HG02571 (cell line): Measurements from ENCODE around the gene CCR3.

Experiments used
- ATAC-seq: cut with Tn5 transposase; IDR thresholded peaks from one replicate; pipeline ENCODE4 v1.9.1; 2021; ENCODE audit warnings: mild to moderate bottlenecking, moderate library complexity; ENCODE audit not compliant: unreplicated experiment

The CCR3 gene

GRCh38 chr3:46270474-46270873 lies 28.2 kb downstream of the CCR3 start:
- ATAC-seq = no peak

- ATAC-seq = no peak
These were observed 29.0 kb downstream of the CCR3 start for GRCh38 chr3:46271209-46271745.

GRCh38 chr3:46272028-46272451 lies 29.8 kb downstream of the CCR3 start:
- ATAC-seq = no peak

- peak; percentile 62 for ATAC-seq
These were observed 34.3 kb downstream of the CCR3 start for GRCh38 chr3:46276497-46277099.

GRCh38 chr3:46277476-46277875 lies 35.2 kb downstream of the CCR3 start:
- ATAC-seq = no peak

- no peak for ATAC-seq
These were observed 36.8 kb downstream of the CCR3 start for GRCh38 chr3:46278816-46279672.

- ATAC-seq = no peak
These were observed 38.0 kb downstream of the CCR3 start for GRCh38 chr3:46280105-46280797.

GRCh38 chr3:46281551-46281950 lies 39.3 kb downstream of the CCR3 start:
- ATAC-seq = no peak

- ATAC-seq = no peak
These were observed 39.8 kb downstream of the CCR3 start for GRCh38 chr3:46282041-46282440.

- ATAC-seq = no peak
These were observed 40.4 kb downstream of the CCR3 start for GRCh38 chr3:46282696-46283095.

- no peak for ATAC-seq
These were observed 41.7 kb downstream of the CCR3 start for GRCh38 chr3:46283881-46284450.

GRCh38 chr3:46284981-46285683 lies 42.9 kb downstream of the CCR3 start:
- ATAC-seq = no peak

- ATAC-seq = no peak
These were observed 43.8 kb downstream of the CCR3 start for GRCh38 chr3:46285931-46286619.

GRCh38 chr3:46286947-46287565 lies 44.8 kb downstream of the CCR3 start:
- ATAC-seq = no peak

GRCh38 chr3:46289551-46289950 lies 47.3 kb downstream of the CCR3 start:
- no peak for ATAC-seq

- no peak for ATAC-seq
These were observed 47.7 kb downstream of the CCR3 start for GRCh38 chr3:46289966-46290365.

GRCh38 chr3:46291046-46291445 lies 48.8 kb downstream of the CCR3 start:
- no peak for ATAC-seq

GRCh38 chr3:46293035-46293724 lies 50.9 kb downstream of the CCR3 start:
- no peak for ATAC-seq
